ENCODE measurements around the gene MYMX. TPM values are rescaled to one million over a fixed set of nuclear protein-coding genes. Genes with fewer than 3 reads are reported as not detected.

MYMX gene
- total and polyA plus RNA-seq, 2 of the 13 experiments (the other 11 are each of a cell fraction or from before 2014, with no cell fraction given): not detected

- TF ChIP-seq MTF2 (CRISPR knock-in tag; IDR thresholded peaks at IDR 0.05; ENCODE audit: borderline replicate concordance) (0 out of 2 replicates have a peak, but pooled peaks have one; percentile 4), ZKSCAN5 (CRISPR knock-in tag; IDR thresholded peaks at IDR 0.05) (peak; percentile 34; the same call in 1 of the 2 replicates), HNF4A (CRISPR knock-in tag; IDR thresholded peaks at IDR 0.05) (0 out of 2 replicates have a peak, but pooled peaks have one; percentile 35), CCAR2 (optimal IDR thresholded peaks at IDR 0.05; ENCODE audit: low read depth, low read length) (no peak), SMC3 (IDR thresholded peaks at IDR 0.05; ENCODE audit: low read length) (no peak), POLR2AphosphoS2 (IDR thresholded peaks at IDR 0.05; ENCODE audit: low read depth, low read length) (no peak), PRDM10 (CRISPR knock-in tag; IDR thresholded peaks at IDR 0.05; ENCODE audit: low read depth) (no peak; the same call in none of the 2 replicates), GTF2F1 (IDR thresholded peaks at IDR 0.05; ENCODE audit: low read length) (peak; percentile 49; the same call in 1 of the 2 replicates), ERF (CRISPR knock-in tag; IDR thresholded peaks at IDR 0.05) (peak; percentile 69; the same call in 1 of the 2 replicates), RAD21 (CRISPR knock-in tag; IDR thresholded peaks at IDR 0.05) (peak; percentile 29; the same call in 1 of the 2 replicates), KLF12 (CRISPR knock-in tag; IDR thresholded peaks at IDR 0.05; ENCODE audit: borderline replicate concordance) (peak; percentile 79), ZNF674 (CRISPR knock-in tag; IDR thresholded peaks at IDR 0.05; ENCODE audit: low read depth) (no peak), MYC (CRISPR knock-in tag; IDR thresholded peaks at IDR 0.05; ENCODE audit: borderline replicate concordance) (peak; percentile 90), ZNF354B (CRISPR knock-in tag; IDR thresholded peaks at IDR 0.05) (peak; percentile 87; the same call in 1 of the 2 replicates), JUN (CRISPR knock-in tag; IDR thresholded peaks at IDR 0.05) (no peak), HMGXB4 (CRISPR knock-in tag; IDR thresholded peaks at IDR 0.05; ENCODE audit: borderline replicate concordance in 1 of 2, low read depth in 1 of 2) (peak; percentile 63 to 73; a peak in 3 of 4 replicates), E2F1 (CRISPR knock-in tag; IDR thresholded peaks at IDR 0.05) (peak; percentile 56; the same call in 1 of the 2 replicates), KLF13 (CRISPR knock-in tag; IDR thresholded peaks at IDR 0.05) (peak; percentile 90; the same call in 1 of the 2 replicates), RXRB (CRISPR knock-in tag; IDR thresholded peaks at IDR 0.05; ENCODE audit: borderline replicate concordance) (peak; percentile 47), GLMP (CRISPR knock-in tag; IDR thresholded peaks at IDR 0.05; ENCODE audit: borderline replicate concordance) (no peak), NFIC (IDR thresholded peaks at IDR 0.05; ENCODE audit: low read length) (no peak), SETDB1 (CRISPR knock-in tag; IDR thresholded peaks at IDR 0.05; ENCODE audit: borderline replicate concordance) (no peak)
These were observed 29.4 kb downstream of the MYMX start (continued) for GRCh38 chr6:44245912-44246662.
